K562 (cell line): ENCODE results near the gene RMND5B. TPM values are rescaled to one million over a fixed set of nuclear protein-coding genes. Genes with fewer than 3 reads are reported as not detected.

ENCODE experiments used
- ATAC-seq: fragments of 200-7000 bp; cut with Tn5 transposase; 3 replicates; pipeline ENCODE4 v1.9.1; 2020; ENCODE audit warnings: moderate library complexity
- BruUV-seq: library from RNA; stranded (reverse); fragments of 400-500 nt; replicated peaks from 2 replicates; lab custom pipeline; 2021; lab: Mats Ljungman, UMichigan
- CTCF ChIA-PET: fragments of 300-600 bp; formaldehyde crosslinking; extraction: SDS; loops from one replicate; lab custom pipeline; 2021; ENCODE audit warnings: low intra/inter-chr PET ratio; lab: Yijun Ruan, JAX
- POLR2A ChIA-PET: fragments of 300-600, 350-650 bp; sonication (Branson Sonifier 250); formaldehyde crosslinking; extraction: SDS; loops from one replicate; lab custom pipeline; 2021; ENCODE audit warnings: antibody characterized with exemption, inconsistent platforms; lab: Yijun Ruan, JAX
- DNase-seq, 4 experiments: peaks; one replicate each; pipeline versions ENCODE4 v3.0.0 to v3.0.0-alpha.2; 2011 to 2018; ENCODE audit warnings: low spot score in 3 of 4, mixed read lengths in 3 of 4; ENCODE audit errors: extremely low read depth in 1 of 4
- FAIRE-seq: peaks from 2 replicates; lab custom pipeline; 2011; peaks lifted over from hg19 to GRCh38; lab: Jason Lieb, UNC
- H2AFZ ChIP-seq: 2 replicates; pipeline ENCODE4 v1.6.0; 2011; ENCODE audit warnings: low read depth, low read length, control low read depth, inconsistent platforms
- H3K27ac ChIP-seq: fragments of 200-600 bp; 3 replicates; pipeline ENCODE4 v1.8.0; 2011; ENCODE audit warnings: low read depth, mild to moderate bottlenecking, control low read depth, inconsistent platforms, low read length, moderate library complexity, mixed read lengths; ENCODE audit errors: extremely low read depth
- H3K27me3 ChIP-seq, 2 experiments: fragments of 300-600 bp in 1 of 2; 2 replicates in 1 of 2; 3 replicates in 1 of 2; pipeline versions ENCODE4 v1.6.0 to v1.8.0; 2011; ENCODE audit warnings: inconsistent platforms in 2 of 2, low read length in 2 of 2, mild to moderate bottlenecking in 1 of 2, mixed read lengths in 1 of 2, moderate library complexity in 1 of 2; ENCODE audit not compliant: control insufficient read depth in 2 of 2, insufficient read depth in 2 of 2
- H3K36me3 ChIP-seq: fragments of 300-600 bp; 3 replicates; pipeline ENCODE4 v1.8.0; 2011; ENCODE audit warnings: mild to moderate bottlenecking, low read length, inconsistent platforms; ENCODE audit not compliant: control insufficient read depth, insufficient read depth
- H3K4me1 ChIP-seq, 2 experiments: fragments of 200-600 bp in 1 of 2; replicated peaks in 1 of 2; 2 replicates in 1 of 2; 3 replicates in 1 of 2; pipeline versions ENCODE4 v1.5.1 to v1.8.0; 2011; ENCODE audit warnings: inconsistent platforms in 2 of 2, low read length in 2 of 2, mild to moderate bottlenecking in 1 of 2, mixed read lengths in 1 of 2, moderate library complexity in 1 of 2; ENCODE audit not compliant: control insufficient read depth in 2 of 2, insufficient read depth in 2 of 2
- H3K4me2 ChIP-seq: 2 replicates; pipeline ENCODE4 v1.6.1; 2011; ENCODE audit warnings: low read length, control low read depth, inconsistent platforms, mixed read lengths; ENCODE audit not compliant: insufficient read depth
- H3K4me3 ChIP-seq: fragments of 200-600 bp; sonication (generic), shearing (Covaris generic); 2 replicates; pipeline ENCODE4 v1.5.1; 2016; ENCODE audit warnings: control low read depth, inconsistent platforms
- H3K79me2 ChIP-seq: fragments of 200-600 bp; 3 replicates; pipeline ENCODE4 v1.8.0; 2011; ENCODE audit warnings: low read length, inconsistent platforms; ENCODE audit not compliant: control insufficient read depth, insufficient read depth
- H3K9ac ChIP-seq, 2 experiments: 2 replicates each; pipeline versions ENCODE4 v1.6.0 to v1.6.1; 2011; ENCODE audit warnings: low read depth in 2 of 2, low read length in 2 of 2, control low read depth in 1 of 2, inconsistent platforms in 1 of 2, mild to moderate bottlenecking in 1 of 2, mixed read lengths in 1 of 2; ENCODE audit not compliant: insufficient read depth in 1 of 2
- H3K9me1 ChIP-seq: one replicate; pipeline ENCODE4 v1.6.0; 2011; ENCODE audit warnings: inconsistent platforms, mild to moderate bottlenecking, low read length, moderate library complexity; ENCODE audit not compliant: control insufficient read depth, insufficient read depth
- H3K9me3 ChIP-seq: replicated peaks from 2 replicates; pipeline ENCODE4 v1.5.1; 2011; ENCODE audit warnings: low read depth, low read length, inconsistent platforms; ENCODE audit not compliant: control insufficient read depth, insufficient read depth
- H4K20me1 ChIP-seq: replicated peaks from 2 replicates; pipeline ENCODE4 v1.6.1; 2011; ENCODE audit warnings: low read length, inconsistent platforms, mixed read lengths; ENCODE audit not compliant: control insufficient read depth, insufficient read depth
- PRDM10 ChIP-seq: fragments of 450-650 bp; IDR thresholded peaks from 2 replicates; pipeline ENCODE4 v1.6.1; 2018; ENCODE audit not compliant: partially characterized antibody
- WGBS: fragments of 100-300 bp; shearing (Covaris generic); methylation state at CpG from one replicate; pipeline ENCODE4 v1.1.6; 2016; ENCODE audit warnings: low coverage, mixed read lengths; ENCODE audit not compliant: insufficient coverage; ENCODE audit errors: missing lambda C conversion rate; 5-methylcytosine and 5-hydroxymethylcytosine counted together
- in situ Hi-C: fragments of 300-500 bp; cut with MboI; formaldehyde crosslinking; loops from 4 replicates; pipeline ENCODE4 v1.15.0; 2018; ENCODE audit warnings: inconsistent platforms, mixed read lengths
- intact Hi-C: fragments of 100-400 bp; cut with micrococcal nuclease; formaldehyde crosslinking; loops from 2 replicates; pipeline ENCODE4 v1.14.2; 2022
- polyA plus RNA-seq, 8 experiments: library from polyadenylated mRNA; depleted of rRNA in 4 of 8; stranded (reverse) in 5 of 8; unstranded in 3 of 8; fragments of >200 nt; fragmentation: Nextera tagmentation in 2 of 8; fragmentation: Illumina TruSeq in 1 of 8; extraction: Ambion mirVana in 2 of 8; extraction: Trizol in 1 of 8; gene quantifications; 2 replicates each; pipeline versions ENCODE4 v1.2.1 to v1.2.3, GENCODE V29; 2011 to 2014; ENCODE audit warnings: inconsistent platforms in 1 of 8, missing spikeins in 1 of 8
- total RNA-seq, 7 experiments: library from RNA; depleted of rRNA in 6 of 7; stranded (reverse); fragments of >200 nt in 6 of 7; fragmentation: Illumina TruSeq in 2 of 7; extraction: Trizol in 2 of 7; gene quantifications; 2 replicates each; pipeline versions ENCODE4 v1.2.1 to v1.2.3, GENCODE V29; 2011 to 2021; ENCODE audit warnings: low replicate concordance in 1 of 7
- TF ChIP-seq, protein P1 (sequence below), 3 experiments: fragments of 200-800 bp in 1 of 3; fragments of 250-450 bp in 1 of 3; fragments of 450-650 bp in 1 of 3; sonication (Bioruptor Pico) in 1 of 3; sonication (Bioruptor generic) in 1 of 3; formaldehyde crosslinking in 1 of 3; IDR thresholded peaks; 2 replicates each; pipeline versions ENCODE4 v1.6.1 to v1.8.0; 2016 to 2022; ENCODE audit warnings: mild to moderate bottlenecking in 2 of 3, missing genetic modification characterization in 2 of 3, missing compliant biosample characterization in 1 of 3, moderate library complexity in 1 of 3
- TF ChIP-seq, protein P2 (sequence below): fragments of 250-450 bp; sonication (Bioruptor Pico); IDR thresholded peaks from 2 replicates; pipeline ENCODE4 v1.8.0; 2021; ENCODE audit warnings: moderate library complexity, mild to moderate bottlenecking, inconsistent platforms

RMND5B gene
- total and polyA plus RNA-seq, 9 of the 15 experiments (the other 6 are each of a cell fraction or from before 2014, with no cell fraction given): 2.6 to 57.0 (median 28.3) TPM

DNA sequence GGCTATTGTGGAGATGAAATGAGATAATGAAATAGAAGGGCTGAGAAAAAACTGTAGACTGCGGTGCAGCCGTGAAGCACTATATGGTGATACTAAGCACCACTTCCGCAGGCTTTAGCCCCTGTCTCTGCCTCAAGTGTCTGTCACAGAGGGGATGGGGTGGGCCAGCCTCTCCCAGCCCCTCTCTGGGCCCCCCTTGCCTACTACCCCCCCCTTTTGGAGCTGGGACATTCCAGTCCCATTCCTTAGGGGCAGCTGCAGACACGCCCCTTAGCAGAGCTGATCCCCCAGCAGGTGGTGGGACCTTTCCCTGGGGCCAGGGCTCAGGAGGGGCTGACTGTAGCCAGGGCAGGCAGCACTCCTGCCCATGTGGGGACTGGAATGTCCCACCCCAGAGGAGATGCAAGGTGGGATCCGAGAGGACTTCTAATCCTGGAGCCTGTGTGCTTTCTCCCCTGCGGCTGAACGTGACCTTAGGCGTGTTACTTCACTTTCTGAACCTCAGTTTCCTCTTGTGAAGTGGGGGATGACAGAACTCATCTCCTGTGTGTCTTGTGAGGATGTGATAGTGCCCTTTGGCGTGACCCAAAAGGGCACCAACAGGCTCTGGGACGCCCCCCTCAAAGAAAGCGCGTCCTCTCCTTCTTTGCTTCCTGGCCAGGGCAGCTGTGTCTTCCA is 15.5 kb upstream of the RMND5B start:
- H3K27ac ChIP-seq: no peak overlapping the region
- H4K20me1 ChIP-seq: peaks cover 9% of the 10 kb centered on the region; the same call in 1 of the 2 replicates
- H3K9me1 ChIP-seq: peaks cover 3% of the 10 kb centered on the region
- H3K27me3 ChIP-seq: no peaks in the 10 kb centered on the region
- FAIRE-seq: peak; percentile 69
- ATAC-seq: no peak
- peak overlapping the region; percentile 86 for H3K4me2 ChIP-seq
- no peaks in the 10 kb centered on the region for H3K9me3 ChIP-seq
- H3K9ac ChIP-seq: peak overlapping the region; percentile 26 to 96; a peak in 3 of 4 replicates
- no peak overlapping the region for H2AFZ ChIP-seq
- TF ChIP-seq, protein P1, sequence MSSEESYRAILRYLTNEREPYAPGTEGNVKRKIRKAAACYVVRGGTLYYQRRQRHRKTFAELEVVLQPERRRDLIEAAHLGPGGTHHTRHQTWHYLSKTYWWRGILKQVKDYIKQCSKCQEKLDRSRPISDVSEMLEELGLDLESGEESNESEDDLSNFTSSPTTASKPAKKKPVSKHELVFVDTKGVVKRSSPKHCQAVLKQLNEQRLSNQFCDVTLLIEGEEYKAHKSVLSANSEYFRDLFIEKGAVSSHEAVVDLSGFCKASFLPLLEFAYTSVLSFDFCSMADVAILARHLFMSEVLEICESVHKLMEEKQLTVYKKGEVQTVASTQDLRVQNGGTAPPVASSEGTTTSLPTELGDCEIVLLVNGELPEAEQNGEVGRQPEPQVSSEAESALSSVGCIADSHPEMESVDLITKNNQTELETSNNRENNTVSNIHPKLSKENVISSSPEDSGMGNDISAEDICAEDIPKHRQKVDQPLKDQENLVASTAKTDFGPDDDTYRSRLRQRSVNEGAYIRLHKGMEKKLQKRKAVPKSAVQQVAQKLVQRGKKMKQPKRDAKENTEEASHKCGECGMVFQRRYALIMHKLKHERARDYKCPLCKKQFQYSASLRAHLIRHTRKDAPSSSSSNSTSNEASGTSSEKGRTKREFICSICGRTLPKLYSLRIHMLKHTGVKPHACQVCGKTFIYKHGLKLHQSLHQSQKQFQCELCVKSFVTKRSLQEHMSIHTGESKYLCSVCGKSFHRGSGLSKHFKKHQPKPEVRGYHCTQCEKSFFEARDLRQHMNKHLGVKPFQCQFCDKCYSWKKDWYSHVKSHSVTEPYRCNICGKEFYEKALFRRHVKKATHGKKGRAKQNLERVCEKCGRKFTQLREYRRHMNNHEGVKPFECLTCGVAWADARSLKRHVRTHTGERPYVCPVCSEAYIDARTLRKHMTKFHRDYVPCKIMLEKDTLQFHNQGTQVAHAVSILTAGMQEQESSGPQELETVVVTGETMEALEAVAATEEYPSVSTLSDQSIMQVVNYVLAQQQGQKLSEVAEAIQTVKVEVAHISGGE (CRISPR knock-in tag; IDR thresholded peaks at IDR 0.05): 0 out of 6 replicates have a peak, but pooled peaks of 1 of the 3 experiments have one; percentile 17
- TF ChIP-seq, protein P2, sequence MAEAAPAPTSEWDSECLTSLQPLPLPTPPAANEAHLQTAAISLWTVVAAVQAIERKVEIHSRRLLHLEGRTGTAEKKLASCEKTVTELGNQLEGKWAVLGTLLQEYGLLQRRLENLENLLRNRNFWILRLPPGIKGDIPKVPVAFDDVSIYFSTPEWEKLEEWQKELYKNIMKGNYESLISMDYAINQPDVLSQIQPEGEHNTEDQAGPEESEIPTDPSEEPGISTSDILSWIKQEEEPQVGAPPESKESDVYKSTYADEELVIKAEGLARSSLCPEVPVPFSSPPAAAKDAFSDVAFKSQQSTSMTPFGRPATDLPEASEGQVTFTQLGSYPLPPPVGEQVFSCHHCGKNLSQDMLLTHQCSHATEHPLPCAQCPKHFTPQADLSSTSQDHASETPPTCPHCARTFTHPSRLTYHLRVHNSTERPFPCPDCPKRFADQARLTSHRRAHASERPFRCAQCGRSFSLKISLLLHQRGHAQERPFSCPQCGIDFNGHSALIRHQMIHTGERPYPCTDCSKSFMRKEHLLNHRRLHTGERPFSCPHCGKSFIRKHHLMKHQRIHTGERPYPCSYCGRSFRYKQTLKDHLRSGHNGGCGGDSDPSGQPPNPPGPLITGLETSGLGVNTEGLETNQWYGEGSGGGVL: no peak
- TF ChIP-seq PRDM10: peak; percentile 74
- TF ChIP-seq, all 486 proteins: peak for 2
- no TSS peak for BruUV-seq
- POLR2A ChIA-PET: interaction anchor here (0.6 to 1.8 kb wide), 2 partner anchors 9 to 34 kb away, joined by 3 to 5 read pairs; no protein-coding TSS in a partner anchor
- no peak for DNase-seq
- Histone ChIP-seq H3K4me3 (peak overlapping the region; percentile 66; the same call in 1 of the 2 replicates), H3K36me3 (peaks cover 4% of the 10 kb centered on the region; the same call in 1 of the 3 replicates), H3K4me1 (peaks cover 31 to 62% of the 10 kb centered on the region in 2 experiments; a peak in 4 of 5 replicates), H3K79me2 (peaks cover 46% of the 10 kb centered on the region)
- intact Hi-C loops (no loop called here), in situ Hi-C loops (no loop called here)
- CTCF ChIA-PET: no interaction called here
- WGBS: 81% methylated on average over 11 of the region's 12 CpGs
